B cell (primary cell): ENCODE measurements around the gene ZNF710. TPM values are rescaled to one million over a fixed set of nuclear protein-coding genes. Genes with fewer than 3 reads are reported as not detected.

Experiments used
- ATAC-seq: fragments of 200-7000 bp; cut with Tn5 transposase; one replicate; pipeline ENCODE4 v1.10.0; 2021; ENCODE audit warnings: low read depth, mild to moderate bottlenecking, moderate number of reproducible peaks, moderate library complexity
- CTCF ChIA-PET: fragments of 350-600 bp; sonication (Branson Sonifier 250); formaldehyde crosslinking; loops from one replicate; lab custom pipeline; 2021; ENCODE audit warnings: antibody characterized with exemption, inconsistent platforms; lab: Charles Lee
- POLR2A ChIA-PET: fragments of 350-600 bp; sonication (Branson Sonifier 250); formaldehyde crosslinking; loops from one replicate; lab custom pipeline; 2021; ENCODE audit warnings: antibody characterized with exemption; lab: Charles Lee
- DNase-seq: peaks from one replicate; pipeline ENCODE4 v3.0.0; 2013
- H2AFZ ChIP-seq: 2 replicates; pipeline ENCODE4 v1.6.1; 2012; ENCODE audit warnings: mild to moderate bottlenecking, low read depth, low read length; ENCODE audit not compliant: insufficient read depth, poor library complexity, severe bottlenecking
- H3K27ac ChIP-seq, 2 donors: 1 replicate in 1 of 2; 2 replicates in 1 of 2; pipeline ENCODE4 v1.5.1; 2012 to 2013; ENCODE audit warnings: low read length in 2 of 2, mild to moderate bottlenecking in 2 of 2, moderate library complexity in 1 of 2
- H3K27me3 ChIP-seq, 4 experiments: fragments of 200-600 bp in 1 of 4; sonication (generic) in 1 of 4; replicated peaks in 1 of 4; 1 replicate in 2 of 4; 2 replicates in 2 of 4; pipeline versions ENCODE4 v1.6.1 to v1.7.0; 2013 to 2016; ENCODE audit warnings: low read length in 3 of 4, mild to moderate bottlenecking in 2 of 4, mixed read lengths in 1 of 4, moderate library complexity in 1 of 4; ENCODE audit not compliant: insufficient read depth in 4 of 4, control insufficient read depth in 3 of 4; ENCODE audit errors: control extremely low read depth in 1 of 4
- H3K36me3 ChIP-seq, 2 experiments: replicated peaks in 1 of 2; 1 replicate in 1 of 2; 2 replicates in 1 of 2; pipeline versions ENCODE4 v1.6.1 to v1.7.1; 2013; ENCODE audit warnings: low read length in 1 of 2; ENCODE audit not compliant: insufficient read depth in 2 of 2, control insufficient read depth in 1 of 2; ENCODE audit errors: control extremely low read depth in 1 of 2, extremely low read depth in 1 of 2
- H3K4me1 ChIP-seq, 2 donors: fragments of 200-600 bp in 1 of 2; sonication (generic) in 1 of 2; 1 replicate in 1 of 2; 2 replicates in 1 of 2; pipeline versions ENCODE4 v1.5.1 to v1.6.1; 2013 to 2017; ENCODE audit warnings: low read length in 2 of 2; ENCODE audit not compliant: control insufficient read depth in 2 of 2, insufficient read depth in 2 of 2
- H3K4me2 ChIP-seq: replicated peaks from 2 replicates; pipeline ENCODE3; 2012; ENCODE audit warnings: mild to moderate bottlenecking, low read depth, low read length; ENCODE audit not compliant: poor library complexity, severe bottlenecking
- H3K4me3 ChIP-seq, 5 experiments: fragments of 200-600 bp in 1 of 5; sonication (generic) in 1 of 5; 1 replicate in 3 of 5; 2 replicates in 2 of 5; pipeline versions ENCODE4 v1.5.1 to v1.7.0; 2011 to 2016; ENCODE audit warnings: low read length in 4 of 5, mild to moderate bottlenecking in 4 of 5, low read depth in 2 of 5, control low read depth in 1 of 5, moderate library complexity in 1 of 5; ENCODE audit not compliant: insufficient read depth in 1 of 5; ENCODE audit errors: control extremely low read depth in 1 of 5, extremely low read depth in 1 of 5
- H3K79me2 ChIP-seq: fragments of 200-600 bp; sonication (generic); one replicate; pipeline ENCODE4 v1.6.0; 2016; ENCODE audit warnings: low read length; ENCODE audit not compliant: control insufficient read depth, insufficient read depth
- H3K9ac ChIP-seq: fragments of 200-600 bp; sonication (generic); 2 replicates; pipeline ENCODE4 v1.6.1; 2017; ENCODE audit warnings: mild to moderate bottlenecking, low read length, moderate library complexity
- H3K9me3 ChIP-seq, 3 donors: one replicate each; pipeline versions ENCODE4 v1.6.1 to v1.7.1; 2013; ENCODE audit warnings: low read length in 2 of 3; ENCODE audit not compliant: control insufficient read depth in 2 of 3, insufficient read depth in 1 of 3; ENCODE audit errors: control extremely low read depth in 1 of 3
- H4K20me1 ChIP-seq: 2 replicates; pipeline ENCODE4 v1.6.0; 2012; ENCODE audit warnings: mild to moderate bottlenecking, low read length; ENCODE audit not compliant: insufficient read depth, control insufficient read depth, poor library complexity, severe bottlenecking
- H3K27ac Mint-ChIP-seq: one replicate; pipeline ENCODE4 v1.8.0; 2021; ENCODE audit warnings: mixed read lengths
- H3K27me3 Mint-ChIP-seq: one replicate; pipeline ENCODE4 v1.8.0; 2021; ENCODE audit warnings: mixed read lengths
- H3K4me1 Mint-ChIP-seq: one replicate; pipeline ENCODE4 v1.8.0; 2021; ENCODE audit warnings: mixed read lengths
- H3K4me3 Mint-ChIP-seq: one replicate; pipeline ENCODE4 v1.8.0; 2021; ENCODE audit warnings: mixed read lengths
- H3K9me3 Mint-ChIP-seq: one replicate; pipeline ENCODE4 v1.8.0; 2022; ENCODE audit warnings: mixed read lengths; ENCODE audit not compliant: insufficient read depth
- CTCF ChIP-seq: fragments of 200-600 bp; IDR thresholded peaks from one replicate; pipeline ENCODE4 v1.8.0; 2022; ENCODE audit warnings: antibody characterized with exemption, mild to moderate bottlenecking
- EZH2 ChIP-seq: IDR thresholded peaks from 2 replicates; pipeline ENCODE4 v1.6.1; 2012; ENCODE audit warnings: borderline replicate concordance, low read depth, mild to moderate bottlenecking, moderate library complexity, low read length; ENCODE audit not compliant: insufficient read depth, poor library complexity, severe bottlenecking
- WGBS: methylation state at CpG from one replicate; pipeline ENCODE4 v1.1.5; 2013; ENCODE audit warnings: missing lambda C conversion rate; ENCODE audit not compliant: insufficient coverage; 5-methylcytosine and 5-hydroxymethylcytosine counted together
- intact Hi-C: fragments of 100-400 bp; cut with micrococcal nuclease; formaldehyde crosslinking; loops from one replicate; pipeline ENCODE4 v1.10.0; 2022
- polyA plus RNA-seq: library from polyadenylated mRNA; depleted of rRNA; stranded (reverse); fragments of >200 nt; gene quantifications from 2 replicates; pipeline ENCODE4 v1.2.3, GENCODE V29; 2012
- total RNA-seq, 2 donors: library from RNA; stranded (reverse); fragments of 120-200 nt in 1 of 2; gene quantifications; 1 replicate in 1 of 2; 2 replicates in 1 of 2; pipeline versions ENCODE4 v1.2.3 to v1.2.4, GENCODE V29; 2013 to 2022

The ZNF710 gene
- total and polyA plus RNA-seq, 2 donors (not counting 1 experiment from before 2014, with no cell fraction given), result 8.7 to 38.7 TPM

GRCh38 chr15:90015749-90016148, 14.6 kb downstream of the ZNF710 start:
- Histone ChIP-seq H2AFZ (no peak overlapping the region), H3K9me3 (peaks cover 1 to 15% (median 11%) of the 10 kb centered on the region in 3 donors), H3K79me2 (peaks cover 93% of the 10 kb centered on the region), H3K4me1 (peaks cover 20 to 30% of the 10 kb centered on the region in 2 donors), H3K27me3 (no peaks in the 10 kb centered on the region), H3K9ac (no peak overlapping the region), H3K4me3 (no peak overlapping the region), H3K4me2 (no peak overlapping the region), H3K27ac (no peak overlapping the region), H3K36me3 (no peaks in the 10 kb centered on the region), H4K20me1 (peaks cover 48% of the 10 kb centered on the region)
- Mint-ChIP-seq H3K4me3 (no peak overlapping the region), H3K4me1 (peaks cover 37% of the 10 kb centered on the region), H3K9me3 (no peaks in the 10 kb centered on the region), H3K27ac (no peak overlapping the region), H3K27me3 (no peaks in the 10 kb centered on the region)
- no CpG with 5 or more reads among the region's 8 CpGs for WGBS
- no peak for DNase-seq
- POLR2A ChIA-PET, result no interaction called here
- TF ChIP-seq EZH2, result no peak
- intact Hi-C loops, result no loop called here
- ATAC-seq, result no peak
- CTCF ChIA-PET, result no interaction called here

GRCh38 chr15:90016721-90017120, 15.6 kb downstream of the ZNF710 start:
- H2AFZ ChIP-seq, result no peak overlapping the region
- no peak for TF ChIP-seq EZH2
- no peak for TF ChIP-seq CTCF
- no peaks in the 10 kb centered on the region for H3K27me3 ChIP-seq
- H3K4me1 ChIP-seq, result peaks cover 20 to 32% of the 10 kb centered on the region in 2 donors
- no peak for DNase-seq
- intact Hi-C loops, result no loop called here
- H3K79me2 ChIP-seq, result peaks cover 94% of the 10 kb centered on the region
- peaks cover 0 to 7% (median 4%) of the 10 kb centered on the region in 3 donors for H3K9me3 ChIP-seq
- Mint-ChIP-seq H3K4me3 (no peak overlapping the region), H3K4me1 (peaks cover 37% of the 10 kb centered on the region), H3K27ac (no peak overlapping the region), H3K9me3 (no peaks in the 10 kb centered on the region), H3K27me3 (no peaks in the 10 kb centered on the region)
- peaks cover 56% of the 10 kb centered on the region for H4K20me1 ChIP-seq
- H3K4me3 ChIP-seq, result no peak overlapping the region
- POLR2A ChIA-PET, result interaction anchor here (0.8 kb wide), 1 partner anchor 13 kb away, joined by 3 read pairs; no protein-coding TSS in a partner anchor
- H3K9ac ChIP-seq, result no peak overlapping the region
- no peak overlapping the region for H3K4me2 ChIP-seq
- WGBS, result 86% methylated on average over 4 of the region's 4 CpGs
- no peak overlapping the region for H3K27ac ChIP-seq
- ATAC-seq, result no peak
- H3K36me3 ChIP-seq, result no peaks in the 10 kb centered on the region
- CTCF ChIA-PET, result interaction anchor here (1.0 to 2.0 kb wide), 3 partner anchors 36 to 118 kb away, joined by 3 to 5 read pairs (median 3); no protein-coding TSS in a partner anchor
